Uterus (tissue), 4 donors: ENCODE measurements around the gene ZDHHC4. TPM values are rescaled to one million over a fixed set of nuclear protein-coding genes. Genes with fewer than 3 reads are reported as not detected.

ENCODE experiments used
- DNase-seq, 2 donors: peaks; one replicate each; pipeline ENCODE4 v3.0.0-alpha.2; 2019 to 2020
- H3K27ac ChIP-seq, 2 donors: fragments of 200-600 bp; sonication (generic); 1 replicate in 1 of 2; 2 replicates in 1 of 2; pipeline ENCODE4 v1.5.1; 2016 to 2018
- H3K27me3 ChIP-seq, 2 donors: fragments of 200-600 bp; sonication (generic); one replicate each; pipeline ENCODE4 v1.5.1; 2018 to 2019; ENCODE audit warnings: control low read depth in 1 of 2
- H3K36me3 ChIP-seq, 2 donors: fragments of 200-600 bp; sonication (generic); one replicate each; pipeline ENCODE4 v1.5.1; 2019; ENCODE audit warnings: control low read depth in 1 of 2
- H3K4me1 ChIP-seq, 2 donors: fragments of 200-600 bp; sonication (generic); one replicate each; pipeline ENCODE4 v1.5.1; 2018 to 2019; ENCODE audit warnings: control low read depth in 1 of 2
- H3K4me3 ChIP-seq, 2 donors: fragments of 200-600 bp; sonication (generic); 1 replicate in 1 of 2; 2 replicates in 1 of 2; pipeline ENCODE4 v1.5.1; 2018 to 2019; ENCODE audit warnings: mild to moderate bottlenecking in 1 of 2
- H3K9me3 ChIP-seq, 2 donors: fragments of 200-600 bp; sonication (generic); one replicate each; pipeline ENCODE4 v1.5.1; 2019; ENCODE audit warnings: control low read depth in 1 of 2
- POLR2A ChIP-seq, 2 donors: fragments of 450-650 bp; IDR thresholded peaks; one replicate each; pipeline ENCODE4 v1.6.1; 2016; ENCODE audit warnings: antibody characterized with exemption in 2 of 2, mild to moderate bottlenecking in 1 of 2, moderate library complexity in 1 of 2
- intact Hi-C: fragments of 100-400 bp; cut with DNase I; formaldehyde crosslinking; loops from one replicate; pipeline ENCODE4 v1.15.1; 2023; ENCODE audit warnings: low total_unique reads
- total RNA-seq, 4 donors: library from RNA; depleted of rRNA in 3 of 4; stranded (reverse); fragments of >200 nt in 3 of 4; gene quantifications; one replicate each; pipeline versions ENCODE4 v1.1.0 to v1.2.4, GENCODE V29; 2014 to 2023
- TF ChIP-seq, protein P1 (sequence below), 4 experiments: fragments of 200-600 bp in 2 of 4; fragments of 450-650 bp in 2 of 4; sonication (generic) in 2 of 4; IDR thresholded peaks; one replicate each; pipeline ENCODE4 v1.5.1; 2016 to 2019; ENCODE audit warnings: antibody characterized with exemption in 4 of 4, mild to moderate bottlenecking in 2 of 4, moderate library complexity in 1 of 4
- donor health status: DM: yes; HTN: yes; CAD: no.

ZDHHC4 gene
- total RNA-seq, 4 donors from 2014 or later = 13.1 to 48.2 (median 37.0) TPM

DNA sequence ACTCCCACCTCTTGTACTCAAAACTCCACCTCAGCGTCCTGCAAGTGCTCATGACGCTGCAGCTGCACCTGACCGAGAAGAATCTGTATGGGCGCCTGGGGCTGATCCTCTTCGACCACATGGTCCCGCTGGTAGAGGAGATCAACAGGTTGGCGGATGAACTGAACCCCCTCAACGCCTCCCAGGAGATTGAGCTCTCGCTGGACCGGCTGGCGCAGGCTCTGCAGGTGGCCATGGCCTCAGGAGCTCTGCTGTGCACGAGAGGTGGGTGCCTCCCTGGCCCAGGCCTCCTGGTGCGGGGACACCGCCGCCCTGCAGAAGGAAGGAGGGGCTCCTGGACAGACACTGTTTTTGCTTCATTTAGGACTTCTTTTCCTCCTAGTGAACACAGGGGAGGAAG, 22.8 kb downstream of the ZDHHC4 start:
- Histone ChIP-seq H3K27ac (no peak overlapping the region), H3K4me3 (no peak overlapping the region), H3K9me3 (no peaks in the 10 kb centered on the region), H3K4me1 (no peaks in the 10 kb centered on the region), H3K27me3 (no peaks in the 10 kb centered on the region), H3K36me3 (no peaks in the 10 kb centered on the region)
- TF ChIP-seq, protein P1, sequence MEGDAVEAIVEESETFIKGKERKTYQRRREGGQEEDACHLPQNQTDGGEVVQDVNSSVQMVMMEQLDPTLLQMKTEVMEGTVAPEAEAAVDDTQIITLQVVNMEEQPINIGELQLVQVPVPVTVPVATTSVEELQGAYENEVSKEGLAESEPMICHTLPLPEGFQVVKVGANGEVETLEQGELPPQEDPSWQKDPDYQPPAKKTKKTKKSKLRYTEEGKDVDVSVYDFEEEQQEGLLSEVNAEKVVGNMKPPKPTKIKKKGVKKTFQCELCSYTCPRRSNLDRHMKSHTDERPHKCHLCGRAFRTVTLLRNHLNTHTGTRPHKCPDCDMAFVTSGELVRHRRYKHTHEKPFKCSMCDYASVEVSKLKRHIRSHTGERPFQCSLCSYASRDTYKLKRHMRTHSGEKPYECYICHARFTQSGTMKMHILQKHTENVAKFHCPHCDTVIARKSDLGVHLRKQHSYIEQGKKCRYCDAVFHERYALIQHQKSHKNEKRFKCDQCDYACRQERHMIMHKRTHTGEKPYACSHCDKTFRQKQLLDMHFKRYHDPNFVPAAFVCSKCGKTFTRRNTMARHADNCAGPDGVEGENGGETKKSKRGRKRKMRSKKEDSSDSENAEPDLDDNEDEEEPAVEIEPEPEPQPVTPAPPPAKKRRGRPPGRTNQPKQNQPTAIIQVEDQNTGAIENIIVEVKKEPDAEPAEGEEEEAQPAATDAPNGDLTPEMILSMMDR (IDR thresholded peaks at IDR 0.05) = no peak
- TF ChIP-seq POLR2A (IDR thresholded peaks at IDR 0.05) = no peak
- no peak for DNase-seq
- intact Hi-C loops = no loop called here

DNA sequence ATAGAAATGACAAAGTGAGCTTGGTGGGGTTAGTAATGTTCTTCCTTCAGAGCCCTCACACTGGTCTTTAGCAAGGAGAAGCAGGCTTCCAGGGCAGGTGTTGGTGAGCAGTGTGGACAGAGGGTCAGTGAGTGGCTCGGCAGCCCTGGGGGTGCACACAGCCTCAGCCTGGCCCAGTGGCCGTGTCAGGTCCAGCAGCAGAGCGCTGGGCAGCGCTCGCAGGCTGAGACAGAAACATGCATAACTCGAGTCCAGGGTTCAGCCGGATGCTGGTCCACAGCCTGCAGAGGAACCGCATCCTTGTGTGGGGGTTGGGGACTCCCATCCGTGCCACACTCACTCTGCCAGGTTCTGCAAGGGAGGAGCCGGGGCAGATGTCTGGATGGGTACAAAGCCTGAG, 27.2 kb downstream of the ZDHHC4 start:
- intact Hi-C loops = no loop called here
- H3K9me3 ChIP-seq = no peaks in the 10 kb centered on the region
- H3K27me3 ChIP-seq = no peaks in the 10 kb centered on the region
- DNase-seq = no peak
- TF ChIP-seq, protein P1 (IDR thresholded peaks at IDR 0.05) = no peak
- no peak for TF ChIP-seq POLR2A (IDR thresholded peaks at IDR 0.05)
- H3K36me3 ChIP-seq = no peaks in the 10 kb centered on the region
- H3K27ac ChIP-seq = no peak overlapping the region
- H3K4me3 ChIP-seq = no peak overlapping the region
- no peaks in the 10 kb centered on the region for H3K4me1 ChIP-seq

DNA sequence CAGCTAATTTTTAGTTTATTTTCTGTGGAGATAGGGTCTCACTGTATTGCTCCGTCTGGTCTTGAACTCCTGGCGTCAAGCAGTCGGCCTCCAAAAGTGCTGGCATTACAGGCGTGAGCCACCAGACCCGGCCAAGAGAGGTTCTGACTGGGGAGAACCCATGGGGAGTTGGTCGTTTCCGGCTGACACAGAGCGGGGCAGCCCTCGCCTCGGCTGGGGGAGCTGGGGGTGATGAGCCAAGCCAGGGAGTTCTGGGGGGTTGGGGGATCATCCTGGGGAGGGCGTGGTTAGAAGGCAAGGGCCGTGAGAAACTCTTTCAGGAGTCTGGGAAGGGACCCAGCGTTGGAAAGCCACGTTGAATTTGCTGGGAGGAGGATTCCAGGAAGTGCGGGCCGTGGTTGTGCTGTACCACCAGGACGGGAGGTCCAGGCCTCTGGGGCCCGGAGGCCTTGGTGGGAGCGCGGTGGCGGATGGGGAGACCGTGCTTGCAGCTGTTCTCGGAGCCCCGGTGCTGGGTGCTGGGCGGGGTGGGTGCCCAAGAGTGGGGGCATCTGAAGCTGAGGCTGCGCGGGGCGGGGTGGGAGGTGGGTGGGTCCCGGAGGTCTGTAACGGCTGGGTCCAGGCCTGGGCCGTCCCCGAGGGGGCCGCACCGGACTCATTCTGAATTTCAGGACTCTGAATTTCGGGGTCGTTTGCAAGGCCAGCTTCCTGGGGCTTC, 29.8 kb downstream of the ZDHHC4 start:
- TF ChIP-seq, protein P1 (IDR thresholded peaks at IDR 0.05) = no peak
- TF ChIP-seq POLR2A (IDR thresholded peaks at IDR 0.05) = no peak

DNA sequence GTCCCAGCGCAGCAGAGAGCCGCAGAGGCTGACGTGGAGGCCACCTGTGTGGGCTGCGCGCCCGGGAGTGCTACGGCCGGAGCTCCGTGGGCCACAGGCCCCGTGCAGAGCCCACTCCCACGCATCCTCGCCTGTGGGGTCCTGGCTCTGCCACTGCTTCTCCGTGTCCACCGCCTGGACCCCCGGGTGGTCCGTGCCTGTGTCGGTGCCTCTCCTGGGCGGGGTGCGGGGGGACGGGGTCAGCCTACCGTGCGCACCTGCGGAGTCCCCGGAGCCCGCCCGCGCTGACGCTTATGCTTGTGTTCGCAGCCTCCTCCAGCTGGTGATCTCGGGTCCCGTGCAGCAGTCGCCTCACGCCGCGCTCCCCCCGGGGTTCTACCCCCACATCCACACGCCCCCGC, 30.4 kb downstream of the ZDHHC4 start:
- Histone ChIP-seq H3K36me3 (no peaks in the 10 kb centered on the region), H3K4me1 (no peaks in the 10 kb centered on the region)
- intact Hi-C loops = no loop called here

More for the DNA sequence above, 29.8 kb downstream of the ZDHHC4 start:
- no peak overlapping the region for H3K4me3 ChIP-seq
- H3K9me3 ChIP-seq = no peaks in the 10 kb centered on the region
- DNase-seq = no peak
- no peak overlapping the region for H3K27ac ChIP-seq
- H3K4me1 ChIP-seq = no peaks in the 10 kb centered on the region
- no peaks in the 10 kb centered on the region for H3K27me3 ChIP-seq
- intact Hi-C loops = no loop called here
- no peaks in the 10 kb centered on the region for H3K36me3 ChIP-seq

DNA sequence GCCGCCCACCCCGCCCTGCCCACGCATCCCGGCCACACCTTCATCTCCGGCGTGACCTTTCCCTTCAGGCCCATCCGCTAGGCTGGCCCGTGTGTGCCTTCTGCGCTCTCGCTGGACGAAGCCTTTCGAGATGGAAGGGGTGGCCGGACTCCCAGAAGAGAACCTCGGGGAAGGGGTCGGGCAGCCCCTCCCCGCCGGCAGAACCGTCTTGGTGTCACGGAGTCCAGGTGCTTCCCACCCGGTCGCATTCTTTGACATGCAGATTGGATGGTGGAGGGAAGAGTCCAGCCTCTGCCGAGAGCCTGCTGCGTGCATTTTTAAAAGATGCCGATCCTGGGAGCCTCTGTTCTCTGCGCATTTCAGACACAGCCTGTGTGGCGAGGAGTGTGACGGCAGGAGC, 30.8 kb downstream of the ZDHHC4 start:
- H3K36me3 ChIP-seq = no peaks in the 10 kb centered on the region

More for the DNA sequence above, 30.4 kb downstream of the ZDHHC4 start:
- H3K27me3 ChIP-seq = no peaks in the 10 kb centered on the region
- TF ChIP-seq, protein P1 (IDR thresholded peaks at IDR 0.05) = no peak
- TF ChIP-seq POLR2A (IDR thresholded peaks at IDR 0.05) = no peak
- no peak overlapping the region for H3K4me3 ChIP-seq
- H3K27ac ChIP-seq = no peak overlapping the region
- no peak for DNase-seq
- no peaks in the 10 kb centered on the region for H3K9me3 ChIP-seq

More for the DNA sequence above, 30.8 kb downstream of the ZDHHC4 start:
- no peaks in the 10 kb centered on the region for H3K9me3 ChIP-seq
- no peak overlapping the region for H3K4me3 ChIP-seq
- no peak for TF ChIP-seq POLR2A (IDR thresholded peaks at IDR 0.05)
- TF ChIP-seq, protein P1 (IDR thresholded peaks at IDR 0.05) = no peak
- intact Hi-C loops = no loop called here
- H3K4me1 ChIP-seq = no peaks in the 10 kb centered on the region
- no peaks in the 10 kb centered on the region for H3K27me3 ChIP-seq
- H3K27ac ChIP-seq = no peak overlapping the region
- no peak for DNase-seq
